HG02759 (cell line): ENCODE data around the gene RFT1.

Experiments used
- ATAC-seq: cut with Tn5 transposase; IDR thresholded peaks from one replicate; pipeline ENCODE4 v1.9.1; 2021; ENCODE audit warnings: mild to moderate bottlenecking, moderate library complexity; ENCODE audit not compliant: unreplicated experiment

RFT1 gene

DNA sequence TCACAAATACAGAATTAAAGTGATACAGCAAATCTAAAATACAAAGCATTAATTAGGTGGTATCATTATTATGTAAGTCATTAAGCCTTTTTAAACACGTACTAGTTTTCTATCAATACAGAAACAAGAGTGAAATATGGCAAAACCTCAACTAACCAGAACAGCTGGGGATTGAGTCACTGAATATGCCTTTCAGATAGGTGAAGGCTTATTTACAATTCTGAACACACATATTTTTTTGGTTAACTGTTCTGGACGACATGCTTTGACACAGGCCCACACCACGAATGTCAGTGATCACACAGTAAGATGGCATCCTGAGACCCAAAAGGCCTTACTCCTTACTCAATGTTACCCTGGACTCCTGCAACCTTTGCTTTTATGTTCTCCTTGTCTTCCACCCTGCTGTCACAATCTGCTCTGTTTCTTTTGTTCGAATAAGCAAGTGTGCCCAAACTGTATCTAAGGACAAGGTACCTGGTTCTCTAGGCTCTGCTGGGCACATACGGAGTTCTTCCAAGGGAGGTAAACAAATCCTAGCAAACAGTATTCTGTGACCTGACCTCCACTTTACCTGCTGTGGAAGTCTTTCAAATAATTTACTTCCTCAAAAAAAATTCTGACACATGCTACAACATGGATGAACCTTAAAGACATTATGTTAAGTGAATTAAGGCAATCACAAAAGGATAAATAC is 91.4 kb downstream of the RFT1 start:
- no peak for ATAC-seq
